Measurements from ENCODE around the gene ADAMTS16.

The ADAMTS16 gene

GRCh38 chr5:5141625-5142525 is 1.7 kb downstream of the ADAMTS16 start:
- DNase-seq = no peak

GRCh38 chr5:5144441-5144840 is 4.3 kb downstream of the ADAMTS16 start:
- DNase-seq = no peak

- no peak for DNase-seq
These were observed 5.8 kb downstream of the ADAMTS16 start for GRCh38 chr5:5145651-5146529.

- DNase-seq = no peak
These were observed 6.5 kb downstream of the ADAMTS16 start for GRCh38 chr5:5146530-5147160.

GRCh38 chr5:5149154-5149553 is 9.0 kb downstream of the ADAMTS16 start:
- DNase-seq = no peak

GRCh38 chr5:5150667-5151066 is 10.5 kb downstream of the ADAMTS16 start:
- DNase-seq = no peak

GRCh38 chr5:5154733-5155132 is 14.6 kb downstream of the ADAMTS16 start:
- no peak for DNase-seq

GRCh38 chr5:5155617-5156016 is 15.5 kb downstream of the ADAMTS16 start:
- DNase-seq = no peak

GRCh38 chr5:5156471-5157082 is 16.4 kb downstream of the ADAMTS16 start:
- DNase-seq = no peak

- no peak for DNase-seq
These were observed 18.4 kb downstream of the ADAMTS16 start for GRCh38 chr5:5158472-5158895.

GRCh38 chr5:5159282-5160103 is 19.4 kb downstream of the ADAMTS16 start:
- DNase-seq = no peak

- no peak for DNase-seq
These were observed 24.0 kb downstream of the ADAMTS16 start for GRCh38 chr5:5164163-5164562.

GRCh38 chr5:5165541-5166002 is 25.4 kb downstream of the ADAMTS16 start:
- DNase-seq = no peak

GRCh38 chr5:5169466-5169865 is 29.3 kb downstream of the ADAMTS16 start:
- DNase-seq = no peak

- DNase-seq = no peak
These were observed 38.0 kb downstream of the ADAMTS16 start for GRCh38 chr5:5178136-5178535.

GRCh38 chr5:5178580-5178979 is 38.5 kb downstream of the ADAMTS16 start:
- no peak for DNase-seq

GRCh38 chr5:5179079-5179478 is 38.9 kb downstream of the ADAMTS16 start:
- DNase-seq = no peak

- no peak for DNase-seq
These were observed 39.5 kb downstream of the ADAMTS16 start for GRCh38 chr5:5179597-5179996.

- no peak for DNase-seq
These were observed 41.7 kb downstream of the ADAMTS16 start for GRCh38 chr5:5181650-5182324.

- DNase-seq = no peak
These were observed 42.5 kb downstream of the ADAMTS16 start for GRCh38 chr5:5182508-5183188.

All from right hindlimb (tissue), 1 donor.